ENCODE measurements around the gene RAB26.

DNA sequence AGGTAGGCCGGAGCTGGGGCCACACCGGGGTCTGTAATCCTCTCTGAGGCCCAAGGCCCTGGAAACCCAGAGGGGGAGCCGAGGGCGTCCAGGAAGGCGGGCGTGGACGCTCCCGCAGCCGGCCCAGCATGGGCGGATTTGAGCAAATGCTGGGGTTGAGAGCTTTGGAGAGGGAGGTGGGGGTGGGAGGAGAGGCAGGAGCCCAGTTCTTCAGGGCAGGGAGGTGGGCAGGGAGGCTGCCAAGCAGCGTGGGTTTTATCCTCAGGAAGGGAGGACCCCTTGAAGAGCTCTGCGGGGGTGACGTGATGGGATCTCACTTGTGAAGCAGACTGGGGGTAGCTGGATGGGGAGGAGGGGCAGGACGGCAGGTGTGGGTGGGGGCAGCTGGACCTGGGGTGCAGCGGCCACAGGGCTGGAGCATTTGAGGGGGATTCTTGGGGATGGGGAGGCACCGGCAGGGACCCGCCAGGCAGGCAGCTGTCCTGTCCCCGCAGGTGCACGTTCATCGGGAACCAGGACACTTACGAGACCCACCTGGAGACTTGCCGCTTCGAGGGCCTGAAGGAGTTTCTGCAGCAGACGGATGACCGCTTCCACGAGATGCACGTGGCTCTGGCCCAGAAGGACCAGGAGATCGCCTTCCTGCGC is 24.4 kb downstream of the RAB26 start:
- TF ChIP-seq POLR2A (IDR thresholded peaks at IDR 0.05; ENCODE audit: low read length) (no peak), GATA1 (IDR thresholded peaks at IDR 0.05; ENCODE audit: low read depth, low read length) (no peak)
